Activated T-helper 17 cell treated with anti-CD3 and anti-CD28 coated beads, Interleukin-2, amount 50 U/mL, for 72 hours (primary cell): Measurements from ENCODE around the gene GPR176. TPM values are rescaled to one million over a fixed set of nuclear protein-coding genes. Genes with fewer than 3 reads are reported as not detected.

ENCODE experiments used
- ATAC-seq: fragments of 150-1000 bp; cut with Tn5 transposase; replicated peaks from 2 replicates; pipeline ENCODE4 v1.10.0; 2021; ENCODE audit warnings: mild to moderate bottlenecking, moderate library complexity
- H3K27ac Mint-ChIP-seq: one replicate; pipeline ENCODE4 v1.8.0; 2022; ENCODE audit warnings: mixed read lengths
- H3K27me3 Mint-ChIP-seq: one replicate; pipeline ENCODE4 v1.8.0; 2022; ENCODE audit warnings: mixed read lengths
- H3K36me3 Mint-ChIP-seq: one replicate; pipeline ENCODE4 v1.8.0; 2022; ENCODE audit warnings: low read depth, mild to moderate bottlenecking, mixed read lengths
- H3K4me1 Mint-ChIP-seq: one replicate; pipeline ENCODE4 v1.8.0; 2022; ENCODE audit warnings: mixed read lengths
- H3K4me3 Mint-ChIP-seq: one replicate; pipeline ENCODE4 v1.8.0; 2022; ENCODE audit warnings: mild to moderate bottlenecking, mixed read lengths
- H3K9me3 Mint-ChIP-seq: one replicate; pipeline ENCODE4 v1.8.0; 2022; ENCODE audit warnings: mixed read lengths
- total RNA-seq, 2 donors: library from RNA; stranded (reverse); gene quantifications; one replicate each; pipeline ENCODE4 v1.2.3, GENCODE V29; 2022

The GPR176 gene
- total RNA-seq, result under 1 TPM; 0.09 to 0.24 TPM

DNA sequence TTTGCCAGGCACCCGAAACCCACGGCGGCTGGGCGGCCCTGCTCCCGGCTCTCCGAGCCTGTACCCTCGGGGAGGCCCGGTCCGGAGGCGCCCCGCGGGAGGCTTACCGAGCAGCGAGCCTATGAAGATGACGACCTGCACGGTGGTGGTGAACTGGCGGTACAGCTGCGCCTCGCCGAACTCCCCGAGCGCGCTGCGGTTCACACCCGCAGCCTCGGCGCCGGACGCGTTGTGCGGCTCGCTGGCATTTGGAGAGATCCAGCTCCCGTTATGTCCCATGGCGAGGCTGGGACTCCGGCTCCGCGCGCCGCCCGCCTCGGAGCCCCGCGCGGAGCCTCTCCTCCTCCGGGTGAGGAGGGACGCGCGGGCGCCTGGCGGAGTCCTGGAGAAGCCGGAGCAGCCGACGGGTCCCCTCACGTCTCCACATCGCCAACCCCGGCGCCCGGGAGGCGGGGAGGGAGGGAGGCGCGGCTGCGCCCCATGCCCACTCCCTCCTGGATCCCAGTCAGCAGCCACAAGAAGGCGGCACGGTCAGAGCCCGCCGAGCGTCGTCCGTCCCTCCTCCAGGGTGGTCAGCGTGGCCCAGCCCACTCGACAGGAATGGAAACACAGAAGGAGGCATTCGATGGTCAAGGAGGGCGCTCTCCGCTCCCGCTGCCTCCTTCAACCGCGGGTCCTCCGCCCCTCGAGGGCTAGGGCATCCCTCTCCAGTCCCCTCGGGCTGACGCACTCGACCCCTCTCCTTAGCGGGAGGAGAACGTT is at the start of gene GPR176:
TSS of gene GPR176 (minus strand) at position 519 of the 762 bp plus-strand sequence. CDS start at position 279, 240 bp downstream.
- peak within 1 kb of the TSS; percentile 65 for H3K27ac Mint-ChIP-seq
- peak; percentile 15 for ATAC-seq
- H3K27me3 Mint-ChIP-seq, result peaks cover 19% of the 10 kb centered on the region
- no peaks in the 10 kb centered on the region for H3K36me3 Mint-ChIP-seq
- H3K4me3 Mint-ChIP-seq, result peak within 1 kb of the TSS; percentile 84
- no peaks in the 10 kb centered on the region for H3K9me3 Mint-ChIP-seq
- no peaks in the 10 kb centered on the region for H3K4me1 Mint-ChIP-seq

GRCh38 chr15:39969002-39969394 is 48.9 kb upstream of the GPR176 start:
- peak; percentile 77 for ATAC-seq
- no peak overlapping the region for H3K4me3 Mint-ChIP-seq
- H3K9me3 Mint-ChIP-seq, result no peaks in the 10 kb centered on the region
- no peaks in the 10 kb centered on the region for H3K27me3 Mint-ChIP-seq
- H3K36me3 Mint-ChIP-seq, result peaks cover 79% of the 10 kb centered on the region
- H3K27ac Mint-ChIP-seq, result no peak overlapping the region
- H3K4me1 Mint-ChIP-seq, result peaks cover 4% of the 10 kb centered on the region

GRCh38 chr15:39968273-39969001 is 48.4 kb upstream of the GPR176 start:
- peaks cover 4% of the 10 kb centered on the region for H3K4me1 Mint-ChIP-seq
- peaks cover 79% of the 10 kb centered on the region for H3K36me3 Mint-ChIP-seq
- no peak overlapping the region for H3K27ac Mint-ChIP-seq
- no peak for ATAC-seq
- H3K9me3 Mint-ChIP-seq, result no peaks in the 10 kb centered on the region
- H3K4me3 Mint-ChIP-seq, result no peak overlapping the region
- H3K27me3 Mint-ChIP-seq, result no peaks in the 10 kb centered on the region

- peaks cover 81% of the 10 kb centered on the region for H3K36me3 Mint-ChIP-seq
- no peak overlapping the region for H3K27ac Mint-ChIP-seq
These were observed 46.5 kb upstream of the GPR176 start for GRCh38 chr15:39966521-39966920.

DNA sequence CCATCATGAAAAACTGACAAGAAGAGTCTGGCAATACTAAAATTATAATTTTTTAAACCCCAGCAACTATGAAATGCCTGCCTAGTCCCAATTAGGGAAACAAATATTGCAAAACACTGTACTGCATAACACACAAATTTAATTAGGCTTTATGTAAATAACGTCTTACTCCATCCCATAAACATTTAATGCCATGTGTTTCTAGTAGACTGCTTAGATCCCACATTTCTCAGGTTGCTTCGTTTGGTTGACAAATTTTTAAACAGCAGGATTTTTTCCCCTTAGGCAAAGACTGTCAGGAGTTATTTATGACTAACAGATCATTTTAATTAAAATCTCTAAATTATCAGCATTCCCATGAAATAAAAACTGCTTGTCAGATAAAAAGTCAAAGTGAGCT is 43.7 kb upstream of the GPR176 start:
- H3K4me3 Mint-ChIP-seq, result no peak overlapping the region
- peaks cover 4% of the 10 kb centered on the region for H3K4me1 Mint-ChIP-seq
- no peak overlapping the region for H3K27ac Mint-ChIP-seq
- no peaks in the 10 kb centered on the region for H3K9me3 Mint-ChIP-seq
- no peaks in the 10 kb centered on the region for H3K27me3 Mint-ChIP-seq
- H3K36me3 Mint-ChIP-seq, result peaks cover 59% of the 10 kb centered on the region
- ATAC-seq, result no peak

More at GRCh38 chr15:39966521-39966920, 46.5 kb upstream of the GPR176 start:
- ATAC-seq, result no peak
- Mint-ChIP-seq H3K4me1 (peaks cover 4% of the 10 kb centered on the region), H3K9me3 (no peaks in the 10 kb centered on the region), H3K4me3 (no peak overlapping the region), H3K27me3 (no peaks in the 10 kb centered on the region)

- H3K4me3 Mint-ChIP-seq, result no peak overlapping the region
- no peaks in the 10 kb centered on the region for H3K9me3 Mint-ChIP-seq
- H3K27me3 Mint-ChIP-seq, result no peaks in the 10 kb centered on the region
- peaks cover 32% of the 10 kb centered on the region for H3K36me3 Mint-ChIP-seq
- no peak overlapping the region for H3K27ac Mint-ChIP-seq
- ATAC-seq, result no peak
- H3K4me1 Mint-ChIP-seq, result peaks cover 4% of the 10 kb centered on the region
These were observed 41.0 kb upstream of the GPR176 start for GRCh38 chr15:39961051-39961450.

DNA sequence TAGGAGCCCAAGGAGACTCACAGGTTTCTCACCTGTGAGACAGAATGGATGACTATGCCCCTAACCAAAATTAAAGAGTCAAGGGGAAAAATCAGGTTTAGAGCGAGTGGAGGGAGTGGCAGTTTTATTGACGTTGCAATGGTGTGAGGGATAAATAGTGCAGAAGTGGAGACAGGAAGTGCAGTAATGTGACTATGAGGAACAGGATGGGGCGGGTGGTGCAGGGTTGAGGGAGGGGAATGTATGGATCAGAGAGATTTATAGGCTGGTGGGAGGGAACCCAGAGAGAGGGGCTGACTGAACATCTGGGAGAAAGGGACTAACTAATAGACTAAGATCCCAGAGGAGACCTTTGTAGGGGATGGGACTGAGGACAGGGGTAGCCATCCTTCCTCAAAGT is 40.3 kb upstream of the GPR176 start:
- no peak for ATAC-seq
- H3K36me3 Mint-ChIP-seq, result peaks cover 25% of the 10 kb centered on the region
- H3K9me3 Mint-ChIP-seq, result no peaks in the 10 kb centered on the region
- no peak overlapping the region for H3K27ac Mint-ChIP-seq
- peaks cover 1% of the 10 kb centered on the region for H3K4me1 Mint-ChIP-seq
- no peak overlapping the region for H3K4me3 Mint-ChIP-seq
- H3K27me3 Mint-ChIP-seq, result no peaks in the 10 kb centered on the region

DNA sequence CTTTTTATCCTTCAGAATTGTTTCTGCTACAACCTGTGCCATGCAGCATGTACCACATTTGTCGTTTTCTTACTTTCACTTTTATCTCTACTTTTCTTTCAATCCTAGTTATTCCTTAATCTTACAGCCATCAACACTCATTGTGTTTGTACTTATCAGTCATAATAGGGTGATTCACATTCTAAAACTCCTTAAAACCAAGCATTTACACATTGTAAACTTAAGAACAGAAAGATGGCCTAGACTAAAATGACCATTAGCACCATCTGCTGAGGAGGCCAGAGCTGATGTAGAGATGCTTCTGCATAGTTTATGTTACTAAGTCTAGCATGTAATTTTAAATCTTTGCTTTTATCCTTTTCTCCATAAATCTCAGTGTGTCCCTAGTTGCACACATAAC is 39.3 kb upstream of the GPR176 start:
- Mint-ChIP-seq H3K27ac (no peak overlapping the region), H3K36me3 (peaks cover 19% of the 10 kb centered on the region)

GRCh38 chr15:39957481-39957880 is 37.4 kb upstream of the GPR176 start:
- H3K27me3 Mint-ChIP-seq, result no peaks in the 10 kb centered on the region
- H3K4me3 Mint-ChIP-seq, result no peak overlapping the region

More for the DNA sequence above, 39.3 kb upstream of the GPR176 start:
- no peaks in the 10 kb centered on the region for H3K4me1 Mint-ChIP-seq
- no peaks in the 10 kb centered on the region for H3K9me3 Mint-ChIP-seq
- H3K4me3 Mint-ChIP-seq, result no peak overlapping the region
- ATAC-seq, result no peak
- H3K27me3 Mint-ChIP-seq, result no peaks in the 10 kb centered on the region

DNA sequence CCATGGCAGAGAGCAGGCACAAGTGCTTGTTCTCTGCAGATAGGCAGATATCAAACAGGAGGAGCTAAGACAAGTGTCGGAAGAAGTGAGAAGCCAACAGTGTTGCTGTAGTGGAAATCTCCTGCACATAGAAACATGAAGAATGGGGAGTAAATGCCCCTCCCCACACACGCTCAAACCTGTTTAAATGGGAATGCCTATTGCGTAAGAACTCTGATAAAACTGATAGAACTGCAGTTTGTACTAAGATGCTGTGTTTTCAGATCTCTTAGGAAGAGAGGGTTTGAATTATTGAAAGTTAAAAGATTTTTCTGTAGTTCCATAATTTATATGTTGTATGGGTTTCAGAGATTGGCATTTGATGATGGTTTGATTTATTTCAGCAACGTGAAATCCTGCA is 33.5 kb upstream of the GPR176 start:
- no peak overlapping the region for H3K4me3 Mint-ChIP-seq
- peak overlapping the region; percentile 16 for H3K27ac Mint-ChIP-seq
- no peaks in the 10 kb centered on the region for H3K9me3 Mint-ChIP-seq
- H3K27me3 Mint-ChIP-seq, result no peaks in the 10 kb centered on the region
- no peak for ATAC-seq
- no peaks in the 10 kb centered on the region for H3K4me1 Mint-ChIP-seq
- H3K36me3 Mint-ChIP-seq, result peaks cover 34% of the 10 kb centered on the region

More at GRCh38 chr15:39957481-39957880, 37.4 kb upstream of the GPR176 start:
- no peak overlapping the region for H3K27ac Mint-ChIP-seq
- no peaks in the 10 kb centered on the region for H3K4me1 Mint-ChIP-seq
- H3K9me3 Mint-ChIP-seq, result no peaks in the 10 kb centered on the region
- ATAC-seq, result no peak
- H3K36me3 Mint-ChIP-seq, result peaks cover 5% of the 10 kb centered on the region

GRCh38 chr15:39951561-39951960 is 31.5 kb upstream of the GPR176 start:
- ATAC-seq, result no peak
- Mint-ChIP-seq H3K4me3 (no peak overlapping the region), H3K27ac (no peak overlapping the region), H3K4me1 (no peaks in the 10 kb centered on the region), H3K9me3 (no peaks in the 10 kb centered on the region), H3K36me3 (peaks cover 37% of the 10 kb centered on the region), H3K27me3 (no peaks in the 10 kb centered on the region)

GRCh38 chr15:39948817-39949216 is 28.8 kb upstream of the GPR176 start:
- no peak for ATAC-seq
- H3K4me1 Mint-ChIP-seq, result no peaks in the 10 kb centered on the region
- H3K9me3 Mint-ChIP-seq, result no peaks in the 10 kb centered on the region
- no peak overlapping the region for H3K27ac Mint-ChIP-seq
- no peak overlapping the region for H3K4me3 Mint-ChIP-seq
- H3K27me3 Mint-ChIP-seq, result no peaks in the 10 kb centered on the region
- peaks cover 65% of the 10 kb centered on the region for H3K36me3 Mint-ChIP-seq

DNA sequence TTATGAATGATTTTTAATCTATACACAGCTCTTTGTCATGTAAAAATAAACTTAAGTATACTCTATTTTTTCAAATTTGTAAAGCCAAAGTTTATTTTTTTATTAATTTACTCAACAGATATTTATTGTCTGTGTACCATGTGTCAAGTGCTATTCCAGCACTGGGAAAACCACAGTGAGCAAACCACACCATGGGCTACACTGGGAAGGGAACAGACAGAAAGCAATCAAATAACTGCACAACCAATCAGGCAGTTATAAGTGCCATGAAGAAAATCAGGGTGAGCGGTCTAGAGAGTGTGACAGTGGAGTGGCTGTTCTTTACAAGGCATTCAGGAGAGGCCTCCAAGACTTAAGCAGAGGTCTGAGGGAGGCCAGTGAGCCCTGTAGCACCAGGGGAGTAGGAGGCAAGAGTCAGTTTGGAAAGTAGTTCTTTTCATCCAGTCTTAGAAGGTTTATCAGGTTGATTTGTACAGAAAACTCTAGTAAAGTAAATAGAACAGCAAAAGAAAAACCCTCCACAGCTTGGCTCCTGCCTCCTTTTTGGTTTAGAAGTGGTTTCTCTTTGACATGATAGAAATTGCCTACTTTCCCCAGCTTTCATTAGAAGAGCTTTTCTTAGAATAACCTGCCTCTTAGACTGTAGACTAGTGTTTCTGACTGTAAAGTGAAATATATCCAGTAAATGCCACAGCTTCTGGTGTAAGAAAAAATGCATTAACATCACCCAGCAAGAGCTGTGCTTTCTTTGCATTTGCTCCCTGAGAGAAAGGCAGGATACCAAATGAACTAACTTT is 27.5 kb upstream of the GPR176 start:
- Mint-ChIP-seq H3K9me3 (no peaks in the 10 kb centered on the region), H3K4me3 (no peak overlapping the region), H3K27ac (no peak overlapping the region), H3K36me3 (peaks cover 77% of the 10 kb centered on the region), H3K4me1 (no peaks in the 10 kb centered on the region), H3K27me3 (no peaks in the 10 kb centered on the region)
- ATAC-seq, result peak; percentile 23

GRCh38 chr15:39946862-39947261 is 26.8 kb upstream of the GPR176 start:
- H3K9me3 Mint-ChIP-seq, result no peaks in the 10 kb centered on the region
- no peak for ATAC-seq
- no peak overlapping the region for H3K27ac Mint-ChIP-seq
- H3K4me3 Mint-ChIP-seq, result no peak overlapping the region
- H3K4me1 Mint-ChIP-seq, result no peaks in the 10 kb centered on the region
- H3K27me3 Mint-ChIP-seq, result no peaks in the 10 kb centered on the region
- H3K36me3 Mint-ChIP-seq, result peaks cover 75% of the 10 kb centered on the region
